ELR (cell line): Measurements from ENCODE around the gene CD52.
A peak's percentile ranks its signal among the peaks of the same experiment; 100 is the strongest.
"Not testable (repeated sequence)": the region's sequence is repeated elsewhere in the genome, so short reads cannot be mapped to it uniquely, and the experiment has no call there.

Experiments used
- DNase-seq: peaks from one replicate; pipeline ENCODE4 v3.0.0-alpha.2; 2015; ENCODE audit warnings: low read depth

The CD52 gene

GRCh38 chr1:26284597-26285347 lies 33.0 kb upstream of the CD52 start:
- DNase-seq, result peak; percentile 98

GRCh38 chr1:26285366-26286063 lies 32.2 kb upstream of the CD52 start:
- DNase-seq, result peak; percentile 44

- no peak for DNase-seq
These were observed 31.7 kb upstream of the CD52 start for GRCh38 chr1:26286064-26286416.

GRCh38 chr1:26287033-26287711 lies 30.6 kb upstream of the CD52 start:
- DNase-seq, result peak; percentile 24

GRCh38 chr1:26287811-26288210 lies 29.9 kb upstream of the CD52 start:
- no peak for DNase-seq

- DNase-seq, result peak; percentile 37
These were observed 29.3 kb upstream of the CD52 start for GRCh38 chr1:26288311-26288941.

GRCh38 chr1:26289158-26290059 lies 28.3 kb upstream of the CD52 start:
- DNase-seq, result no peak

- no peak for DNase-seq
These were observed 27.5 kb upstream of the CD52 start for GRCh38 chr1:26290122-26290881.

- DNase-seq, result no peak
These were observed 26.9 kb upstream of the CD52 start for GRCh38 chr1:26290882-26291261.

GRCh38 chr1:26291433-26291832 lies 26.3 kb upstream of the CD52 start:
- no peak for DNase-seq

GRCh38 chr1:26291939-26292338 lies 25.8 kb upstream of the CD52 start:
- no peak for DNase-seq

- not testable (repeated sequence) for DNase-seq
These were observed 25.0 kb upstream of the CD52 start for GRCh38 chr1:26292735-26293134.

GRCh38 chr1:26293911-26294463 lies 23.8 kb upstream of the CD52 start:
- DNase-seq, result no peak

- no peak for DNase-seq
These were observed 22.3 kb upstream of the CD52 start for GRCh38 chr1:26295194-26296138.

GRCh38 chr1:26296340-26297056 lies 21.3 kb upstream of the CD52 start:
- no peak for DNase-seq

- no peak for DNase-seq
These were observed 20.5 kb upstream of the CD52 start for GRCh38 chr1:26297057-26297790.

- no peak for DNase-seq
These were observed 20.0 kb upstream of the CD52 start for GRCh38 chr1:26297791-26298124.

- DNase-seq, result no peak
These were observed 17.0 kb upstream of the CD52 start for GRCh38 chr1:26300578-26301275.
